Activated T-cell treated with anti-CD3 and anti-CD28 coated beads, Interleukin-2, amount 50 U/mL, for 4 hours (primary cell): ENCODE results near the gene PTPRCAP. TPM values are rescaled to one million over a fixed set of nuclear protein-coding genes. Genes with fewer than 3 reads are reported as not detected.
"Not testable (repeated sequence)": the region's sequence is repeated elsewhere in the genome, so short reads cannot be mapped to it uniquely, and the experiment has no call there.

Experiments used
- ATAC-seq, 2 donors: fragments of 200-7000 bp; cut with Tn5 transposase; one replicate each; pipeline ENCODE4 v1.10.0; 2021
- DNase-seq: peaks from one replicate; pipeline ENCODE4 v3.0.0-alpha.2; 2020
- H3K27me3 Mint-ChIP-seq: one replicate; pipeline ENCODE4 v1.8.0; 2021; ENCODE audit warnings: low read depth, mixed read lengths
- H3K36me3 Mint-ChIP-seq: one replicate; pipeline ENCODE4 v1.8.0; 2022; ENCODE audit warnings: mixed read lengths; ENCODE audit not compliant: insufficient read depth
- H3K4me1 Mint-ChIP-seq: one replicate; pipeline ENCODE4 v1.8.0; 2021; ENCODE audit warnings: low read depth, mixed read lengths
- H3K4me3 Mint-ChIP-seq: one replicate; pipeline ENCODE4 v1.8.0; 2021; ENCODE audit warnings: mild to moderate bottlenecking, moderate library complexity, mixed read lengths
- H3K9me3 Mint-ChIP-seq: one replicate; pipeline ENCODE4 v1.8.0; 2021; ENCODE audit warnings: mixed read lengths
- total RNA-seq, 3 donors: library from RNA; stranded (reverse); gene quantifications; one replicate each; pipeline ENCODE4 v1.2.1, GENCODE V29; 2021

The PTPRCAP gene
- total RNA-seq, 3 donors from 2014 or later: 61.5 to 114 (median 108) TPM

DNA sequence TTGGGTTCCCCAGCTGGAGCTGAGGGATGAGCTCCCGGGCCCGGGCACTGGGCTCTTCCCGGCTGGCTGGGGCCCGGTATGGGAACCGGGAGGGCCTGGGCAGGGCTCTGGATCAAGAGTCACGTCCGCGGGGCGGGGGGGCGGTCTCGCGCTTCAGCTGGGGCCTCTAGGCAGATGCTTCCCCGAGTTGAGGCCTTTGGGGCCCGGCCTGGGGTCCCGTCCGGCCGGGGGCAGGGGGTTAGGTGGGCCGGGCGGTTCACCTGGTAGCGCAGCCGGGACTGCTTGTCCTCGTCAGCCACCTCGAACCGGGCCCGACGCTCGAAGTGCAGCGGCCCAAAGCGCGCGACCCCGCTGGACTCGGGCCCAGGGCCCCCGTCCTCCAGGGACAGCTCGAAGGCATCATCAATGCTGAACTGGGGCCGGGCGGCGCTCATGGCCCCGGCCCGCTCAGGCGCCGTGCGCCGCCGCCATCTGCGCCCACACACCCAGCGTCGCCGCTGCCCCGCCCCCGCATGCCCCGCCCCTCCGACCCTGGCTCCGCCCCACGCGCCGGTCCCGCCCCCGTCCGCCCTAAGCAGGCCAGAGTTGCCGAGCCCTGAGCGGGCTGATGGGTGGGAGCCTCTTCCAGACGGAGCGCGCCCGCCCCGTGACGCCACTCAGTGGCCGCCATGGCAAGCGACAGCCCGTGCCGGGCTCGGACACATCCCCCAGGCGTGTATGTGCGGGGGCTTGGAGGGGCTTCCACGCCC, 31.5 kb upstream of the PTPRCAP start, which contains the start of gene TMEM134:
Gene TMEM134 (minus strand): TSS at position 493 of the 749 bp plus-strand sequence. CDS start 59 bp downstream, at position 434.
- Mint-ChIP-seq H3K4me3 (peak within 1 kb of the TSS; percentile 90), H3K27me3 (no peaks in the 10 kb centered on the region), H3K36me3 (no peaks in the 10 kb centered on the region), H3K4me1 (peaks cover 30% of the 10 kb centered on the region), H3K9me3 (no peaks in the 10 kb centered on the region)
- ATAC-seq (peak; percentile 83 to 85), DNase-seq (peak; percentile 91)

DNA sequence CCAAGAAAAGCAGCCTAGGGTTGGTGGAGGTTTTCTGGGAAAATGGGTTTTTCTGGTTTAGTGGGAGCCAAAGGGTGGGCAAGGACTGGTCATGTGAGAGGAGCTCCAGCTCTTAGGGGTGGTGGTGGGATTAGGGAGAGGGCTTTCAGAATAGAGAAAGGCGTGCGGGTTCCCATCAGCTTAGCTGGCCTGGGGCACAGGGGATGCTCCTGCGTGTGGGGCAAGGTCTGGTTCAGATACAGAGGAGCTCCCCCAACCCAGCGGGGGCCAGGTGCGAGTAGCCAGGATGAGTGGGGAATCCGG, 30.9 kb upstream of the PTPRCAP start:
- Mint-ChIP-seq H3K27me3 (no peaks in the 10 kb centered on the region), H3K36me3 (no peaks in the 10 kb centered on the region), H3K9me3 (no peaks in the 10 kb centered on the region), H3K4me3 (peak overlapping the region; percentile 90), H3K4me1 (peaks cover 30% of the 10 kb centered on the region)
- DNase-seq: no peak
- ATAC-seq: peak; percentile 12 to 13

DNA sequence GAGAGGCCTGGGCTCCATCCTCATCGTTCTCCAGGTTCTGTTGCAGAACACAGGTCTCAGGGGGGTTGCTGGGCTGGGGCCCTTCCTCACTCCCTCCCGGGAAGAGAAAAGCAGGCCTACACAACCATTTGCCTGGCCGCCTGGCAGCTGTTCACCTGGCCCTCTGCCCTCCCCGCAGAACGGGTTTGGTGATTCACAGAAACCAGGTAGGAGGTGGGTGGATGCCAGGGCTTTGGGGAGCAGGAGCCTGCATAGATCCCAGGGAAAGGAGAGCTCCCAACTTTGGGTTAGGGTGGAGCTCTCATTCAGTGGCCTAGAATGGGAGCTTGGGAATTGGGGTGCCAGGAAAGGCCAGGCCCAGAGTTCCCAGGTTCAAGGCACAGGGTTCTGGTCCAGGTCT, 30.6 kb upstream of the PTPRCAP start:
- Mint-ChIP-seq H3K4me1 (peaks cover 30% of the 10 kb centered on the region), H3K27me3 (no peaks in the 10 kb centered on the region), H3K36me3 (no peaks in the 10 kb centered on the region), H3K4me3 (peak overlapping the region; percentile 90), H3K9me3 (no peaks in the 10 kb centered on the region)
- DNase-seq (no peak), ATAC-seq (no peak)

DNA sequence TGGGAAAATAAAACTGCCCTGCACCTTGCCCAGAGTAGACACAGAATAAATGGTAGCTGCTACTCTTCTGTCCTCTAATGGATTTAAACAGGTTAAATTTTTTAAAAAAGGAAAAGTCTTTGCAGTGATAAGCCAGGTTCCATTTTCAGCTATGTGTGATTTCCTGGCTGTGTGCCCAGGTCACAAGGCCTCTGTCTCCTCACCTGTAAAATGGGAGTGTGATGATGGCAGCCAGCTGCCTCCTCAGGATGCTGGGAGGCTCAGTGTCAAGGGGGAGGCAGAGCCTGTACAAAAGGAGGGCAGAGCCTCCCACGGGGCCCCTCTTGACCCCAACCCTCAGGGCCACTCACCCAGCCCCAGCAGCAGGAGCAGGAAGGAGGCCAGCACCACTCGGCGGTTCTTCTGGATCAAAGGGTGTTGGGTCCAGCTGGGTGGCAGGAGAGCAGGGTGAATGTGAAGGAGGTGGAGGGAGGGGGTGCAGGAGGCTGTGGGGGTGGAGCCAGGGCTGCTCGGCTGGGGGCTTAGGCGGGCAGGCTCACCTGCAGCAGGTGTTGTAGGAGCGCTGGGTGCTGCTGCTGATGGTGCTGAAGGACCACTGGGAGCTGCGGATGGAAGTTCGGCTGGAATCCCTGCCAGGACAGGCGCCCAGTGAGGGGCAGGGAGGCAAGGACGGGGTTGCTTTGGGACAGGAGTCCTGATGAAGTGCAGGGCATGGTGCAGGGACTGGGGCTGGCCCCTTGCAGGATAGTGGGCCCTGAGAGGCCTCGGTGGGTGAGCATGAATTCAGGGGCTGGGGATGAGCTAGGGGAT, 29.7 kb upstream of the PTPRCAP start:
- ATAC-seq (no peak), DNase-seq (no peak)
- H3K27me3 Mint-ChIP-seq: no peaks in the 10 kb centered on the region
- no peaks in the 10 kb centered on the region for H3K36me3 Mint-ChIP-seq
- peak overlapping the region; percentile 90 for H3K4me3 Mint-ChIP-seq
- peaks cover 30% of the 10 kb centered on the region for H3K4me1 Mint-ChIP-seq
- H3K9me3 Mint-ChIP-seq: no peaks in the 10 kb centered on the region

DNA sequence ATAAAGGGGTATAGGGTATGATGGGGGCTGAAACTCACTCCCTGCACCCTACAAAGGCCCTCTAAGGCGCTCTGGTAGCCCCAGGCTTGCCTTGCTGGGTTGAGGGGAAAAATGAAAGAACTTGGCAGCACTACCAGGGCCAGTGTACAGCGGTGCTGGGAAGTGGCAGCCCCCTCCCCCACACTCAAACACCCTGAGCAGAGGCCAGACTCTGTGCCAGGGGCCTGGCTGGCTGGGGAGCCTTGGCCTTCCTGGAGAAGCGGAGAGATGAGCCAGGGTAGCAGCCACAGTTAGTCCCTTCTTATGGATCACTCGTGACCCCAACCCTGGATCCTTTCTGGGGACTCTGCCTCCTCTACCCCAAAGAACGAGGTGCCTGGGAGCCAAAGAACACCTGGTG, 28.9 kb upstream of the PTPRCAP start:
- ATAC-seq: no peak
- Mint-ChIP-seq H3K9me3 (no peaks in the 10 kb centered on the region), H3K27me3 (no peaks in the 10 kb centered on the region), H3K4me1 (peaks cover 30% of the 10 kb centered on the region), H3K36me3 (no peaks in the 10 kb centered on the region), H3K4me3 (no peak overlapping the region)
- no peak for DNase-seq

DNA sequence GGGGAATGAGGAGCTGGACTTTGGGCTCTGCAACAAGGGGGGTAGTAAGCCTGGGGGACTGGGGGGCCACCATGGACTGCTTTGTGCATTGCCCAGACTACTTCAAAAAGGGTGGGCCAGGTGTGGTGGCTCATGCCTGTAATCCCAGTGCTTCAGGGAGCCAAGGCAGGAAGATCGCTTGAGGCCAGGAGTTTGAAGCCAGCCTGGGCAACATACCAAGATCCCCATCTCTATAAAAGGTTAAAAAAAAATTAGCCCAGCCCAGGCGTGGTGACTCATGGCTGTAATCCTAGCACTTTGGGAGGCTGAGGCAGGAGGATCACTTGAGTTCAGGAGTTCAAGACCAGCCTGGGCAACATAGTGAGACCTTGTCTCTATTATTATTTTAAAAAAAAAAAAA, 28.0 kb upstream of the PTPRCAP start:
- H3K9me3 Mint-ChIP-seq, DNase-seq, ATAC-seq, H3K36me3 Mint-ChIP-seq, H3K27me3 Mint-ChIP-seq: not testable (repeated sequence)
- Mint-ChIP-seq H3K4me3 (peak overlapping the region; percentile 86), H3K4me1 (peaks cover 30% of the 10 kb centered on the region)

DNA sequence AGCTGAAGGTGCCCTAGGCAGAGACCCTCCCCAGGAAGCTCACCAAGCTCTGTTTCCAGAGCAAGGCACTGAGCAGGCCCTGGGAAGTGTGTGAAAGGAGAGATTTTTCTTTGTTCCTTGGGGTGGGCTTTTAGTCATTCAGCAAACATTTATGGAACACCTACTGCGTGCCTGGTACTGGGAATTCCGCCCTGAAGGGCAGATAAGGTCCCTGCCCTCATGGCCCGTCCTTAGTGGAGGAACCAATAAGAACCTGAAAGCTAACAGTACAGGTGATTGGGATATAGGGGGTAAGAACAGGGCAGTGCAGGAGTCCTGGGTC, 27.7 kb upstream of the PTPRCAP start:
- Mint-ChIP-seq H3K27me3 (no peaks in the 10 kb centered on the region), H3K4me3 (peak overlapping the region; percentile 86), H3K36me3 (no peaks in the 10 kb centered on the region), H3K4me1 (peaks cover 30% of the 10 kb centered on the region), H3K9me3 (no peaks in the 10 kb centered on the region)
- no peak for DNase-seq
- no peak for ATAC-seq

DNA sequence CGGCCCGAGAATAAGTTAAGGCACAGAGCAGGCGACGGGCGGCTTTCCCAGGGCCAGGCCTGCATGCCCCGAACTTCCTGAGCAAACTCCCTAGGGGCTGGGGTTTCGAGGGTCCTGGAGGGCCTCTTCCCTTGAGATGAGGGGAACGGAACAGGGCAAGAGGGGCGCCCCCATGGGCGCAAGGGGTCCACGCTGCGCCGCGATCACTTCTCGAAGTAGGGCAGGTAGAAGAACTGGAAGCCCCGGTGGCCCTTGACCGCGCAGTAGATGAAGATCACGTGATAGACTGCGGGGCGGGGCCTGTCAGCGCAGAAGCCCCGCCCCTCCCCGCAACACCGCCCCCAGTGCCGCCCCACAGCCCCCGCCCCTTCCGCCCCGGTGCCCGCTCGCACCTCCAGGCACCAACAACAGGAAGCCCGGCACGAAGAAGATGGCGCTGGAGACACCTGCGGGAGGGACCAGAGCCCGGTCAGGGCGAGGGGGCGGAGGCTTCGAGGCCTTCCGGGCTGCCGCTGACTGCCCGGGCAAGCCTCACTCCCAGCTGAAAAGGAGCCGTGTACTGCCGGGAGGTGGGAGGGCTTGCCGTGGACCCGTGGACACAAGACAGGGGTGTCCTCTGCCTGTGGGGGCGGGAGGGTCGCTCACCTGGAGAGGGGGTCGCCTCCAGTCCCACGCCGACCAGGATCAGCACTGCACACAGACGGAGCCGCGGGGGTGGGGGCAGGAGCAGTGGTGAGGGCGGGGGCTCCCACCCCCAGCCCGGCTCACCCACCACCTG, 27.1 kb upstream of the PTPRCAP start:
- ATAC-seq: peak; percentile 76 to 78
- no peaks in the 10 kb centered on the region for H3K36me3 Mint-ChIP-seq
- peak overlapping the region; percentile 86 for H3K4me3 Mint-ChIP-seq

DNA sequence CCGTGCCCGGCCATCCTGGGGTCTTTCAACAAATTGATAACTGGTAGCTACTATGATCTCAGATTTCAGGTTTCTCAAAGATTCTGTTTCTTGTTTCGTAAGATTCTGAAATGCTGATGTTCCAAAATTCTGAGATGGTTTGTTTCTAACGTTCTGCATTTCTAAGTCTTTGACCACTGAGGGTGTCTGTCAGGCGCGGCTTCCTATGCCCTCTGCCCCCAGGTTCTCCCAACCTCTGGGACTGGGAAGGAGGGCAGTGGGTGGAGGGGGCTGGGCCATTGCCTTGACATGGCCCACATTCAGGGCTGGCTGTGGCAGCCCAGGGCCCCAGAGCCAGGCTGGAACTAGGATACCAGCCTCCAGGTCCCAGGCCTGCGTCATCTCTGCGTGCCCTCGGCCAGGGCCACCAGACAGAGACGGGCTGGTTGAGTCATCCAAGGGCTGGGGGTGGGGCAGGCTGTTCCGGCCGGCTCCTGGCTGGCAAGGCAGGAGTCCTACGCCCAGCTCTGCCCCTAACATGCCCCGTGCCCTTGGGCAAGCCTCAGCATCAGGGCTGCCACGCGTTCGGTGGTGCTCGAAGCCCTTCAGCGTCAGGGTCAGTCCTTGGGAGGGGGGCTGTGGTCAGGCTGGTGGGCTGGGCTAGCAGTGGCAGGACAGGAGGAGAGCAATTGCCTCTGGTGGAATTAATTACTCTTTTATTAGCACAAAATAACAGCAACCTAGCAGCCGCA, 26.4 kb upstream of the PTPRCAP start:
- H3K36me3 Mint-ChIP-seq: no peaks in the 10 kb centered on the region
- H3K4me3 Mint-ChIP-seq: peak overlapping the region; percentile 86
- ATAC-seq (no peak), DNase-seq (no peak)
- H3K9me3 Mint-ChIP-seq: no peaks in the 10 kb centered on the region
- no peaks in the 10 kb centered on the region for H3K27me3 Mint-ChIP-seq
- peaks cover 31% of the 10 kb centered on the region for H3K4me1 Mint-ChIP-seq

More for the DNA sequence above, 27.1 kb upstream of the PTPRCAP start:
- peak; percentile 87 for DNase-seq
- Mint-ChIP-seq H3K9me3 (no peaks in the 10 kb centered on the region), H3K4me1 (peaks cover 33% of the 10 kb centered on the region), H3K27me3 (no peaks in the 10 kb centered on the region)

DNA sequence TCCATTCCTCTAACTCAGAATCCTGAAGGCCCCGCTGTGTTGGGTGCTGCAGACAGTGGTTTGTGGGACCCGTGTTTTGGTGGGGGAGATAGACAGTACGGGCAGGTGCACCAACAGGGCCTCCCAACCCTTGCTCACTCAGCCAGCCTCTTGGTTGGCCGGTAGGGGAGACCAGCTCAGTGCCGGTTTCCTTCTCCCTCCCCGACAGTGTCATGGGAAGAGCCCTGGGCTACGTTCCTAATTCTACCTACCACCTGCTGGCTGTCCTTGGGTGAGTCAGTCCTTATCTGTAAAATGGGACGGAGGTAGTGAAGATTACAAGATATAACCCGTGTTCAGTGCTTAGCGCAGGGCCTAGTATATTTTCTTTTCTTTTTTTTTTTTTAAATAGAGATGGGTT, 25.7 kb upstream of the PTPRCAP start:
- Mint-ChIP-seq H3K9me3 (no peaks in the 10 kb centered on the region), H3K36me3 (no peaks in the 10 kb centered on the region), H3K27me3 (no peaks in the 10 kb centered on the region), H3K4me1 (peaks cover 26% of the 10 kb centered on the region), H3K4me3 (no peak overlapping the region)
- ATAC-seq (no peak), DNase-seq (no peak)

DNA sequence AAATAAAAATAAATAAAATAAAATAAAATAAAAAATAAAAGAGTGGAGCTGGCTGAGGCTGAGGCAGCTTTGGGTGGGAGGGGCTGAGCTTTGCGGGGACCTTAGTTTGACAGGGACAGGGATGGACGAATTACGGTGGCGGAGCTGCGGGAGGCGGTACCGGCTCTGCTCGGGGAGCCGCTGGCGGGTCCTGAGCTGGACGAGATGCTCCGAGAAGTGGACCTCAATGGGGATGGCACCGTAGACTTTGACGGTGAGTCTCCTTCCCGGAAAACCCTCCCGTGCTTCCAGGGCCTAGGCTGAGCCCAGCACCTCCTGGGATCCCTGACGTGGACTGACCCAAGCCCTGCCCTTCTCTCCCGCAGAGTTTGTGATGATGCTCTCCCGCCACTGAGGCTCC, 20.8 kb upstream of the PTPRCAP start:
- ATAC-seq (no peak), DNase-seq (no peak)
- H3K27me3 Mint-ChIP-seq: no peaks in the 10 kb centered on the region
- peaks cover 3% of the 10 kb centered on the region for H3K4me1 Mint-ChIP-seq
- H3K36me3 Mint-ChIP-seq: no peaks in the 10 kb centered on the region
- no peaks in the 10 kb centered on the region for H3K9me3 Mint-ChIP-seq
- no peak overlapping the region for H3K4me3 Mint-ChIP-seq

DNA sequence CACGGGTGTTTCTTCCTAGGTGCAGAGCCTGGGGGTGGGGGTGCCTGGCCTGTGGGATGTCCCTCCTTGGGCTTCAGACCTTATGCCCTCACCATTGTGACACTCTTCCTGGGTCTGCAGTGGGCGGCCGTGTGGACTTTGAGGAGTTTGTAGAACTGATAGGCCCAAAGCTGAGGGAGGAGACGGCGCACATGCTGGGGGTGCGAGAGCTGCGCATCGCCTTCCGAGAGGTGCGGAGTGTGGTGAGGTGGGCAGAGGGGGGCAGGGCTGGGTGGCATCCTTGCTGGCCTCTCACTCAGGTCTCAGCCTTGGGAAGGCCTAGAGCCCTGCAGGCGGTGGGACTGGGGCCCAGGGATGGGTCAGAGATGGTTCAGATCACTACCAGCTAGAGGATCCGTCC, 20.0 kb upstream of the PTPRCAP start:
- peaks cover 3% of the 10 kb centered on the region for H3K4me1 Mint-ChIP-seq
- H3K36me3 Mint-ChIP-seq: no peaks in the 10 kb centered on the region
- H3K4me3 Mint-ChIP-seq: no peak overlapping the region
- DNase-seq (no peak), ATAC-seq (no peak)
- no peaks in the 10 kb centered on the region for H3K27me3 Mint-ChIP-seq
- no peaks in the 10 kb centered on the region for H3K9me3 Mint-ChIP-seq

DNA sequence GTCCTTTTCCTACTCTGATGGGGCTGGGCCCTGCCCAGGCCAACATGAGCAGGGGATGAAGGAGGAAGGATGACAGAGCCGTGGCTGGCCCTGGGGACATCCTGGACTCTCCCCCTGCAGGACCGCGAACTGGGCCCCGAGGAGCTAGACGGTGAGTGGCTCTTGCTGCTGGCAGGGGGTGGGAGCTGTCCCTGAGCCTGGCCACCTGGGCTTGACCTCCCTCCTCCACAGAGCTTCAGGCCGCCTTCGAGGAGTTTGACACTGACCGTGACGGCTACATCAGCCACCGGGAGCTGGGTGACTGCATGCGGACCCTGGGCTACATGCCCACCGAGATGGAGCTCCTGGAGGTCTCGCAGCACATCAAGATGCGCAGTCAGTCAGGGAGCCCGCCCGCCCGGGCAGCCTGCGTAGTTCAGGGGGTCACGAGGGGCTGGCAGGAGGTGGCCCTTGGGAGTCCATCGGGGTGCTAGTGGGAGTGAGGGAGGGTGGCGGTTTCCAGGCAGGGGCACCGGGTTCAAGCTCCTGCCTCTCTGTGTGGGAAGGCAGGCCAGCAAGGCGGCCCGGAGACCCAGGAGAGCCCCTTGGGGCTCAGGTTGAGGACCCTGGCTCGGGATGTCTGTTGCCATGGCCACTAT, 18.7 kb upstream of the PTPRCAP start:
- ATAC-seq (no peak), DNase-seq (no peak)
- no peak overlapping the region for H3K4me3 Mint-ChIP-seq
- H3K9me3 Mint-ChIP-seq: no peaks in the 10 kb centered on the region
- H3K36me3 Mint-ChIP-seq: no peaks in the 10 kb centered on the region
- H3K4me1 Mint-ChIP-seq: peaks cover 6% of the 10 kb centered on the region
- no peaks in the 10 kb centered on the region for H3K27me3 Mint-ChIP-seq

DNA sequence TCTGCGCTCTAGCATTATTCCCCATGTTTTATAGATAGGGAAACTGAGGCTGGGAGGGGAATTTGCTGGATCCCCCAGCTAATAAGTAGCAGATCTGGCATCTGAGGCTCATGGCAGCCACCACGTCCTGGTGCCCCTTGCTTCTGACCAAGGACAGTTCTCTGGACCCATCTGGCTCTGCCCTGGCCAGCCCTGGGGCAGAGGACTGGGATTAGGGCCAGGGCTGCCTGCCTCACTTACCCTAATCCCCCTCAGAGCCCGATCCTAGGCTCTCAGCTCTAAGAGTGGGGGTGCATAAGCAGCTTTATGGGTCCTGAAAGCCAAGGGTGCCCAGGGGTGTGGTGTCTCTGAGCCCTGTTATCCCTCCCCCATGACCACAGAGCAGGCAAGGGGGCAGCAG, 17.6 kb upstream of the PTPRCAP start, which contains the start of gene CABP4:
Gene CABP4 (plus strand): TSS at position 301 of the 400 bp plus-strand sequence. CDS start 70 bp downstream, at position 371.
- H3K9me3 Mint-ChIP-seq: no peaks in the 10 kb centered on the region
- no peaks in the 10 kb centered on the region for H3K36me3 Mint-ChIP-seq
- H3K4me3 Mint-ChIP-seq: no peak within 1 kb of the TSS
- H3K27me3 Mint-ChIP-seq: no peaks in the 10 kb centered on the region
- H3K4me1 Mint-ChIP-seq: peaks cover 6% of the 10 kb centered on the region
- DNase-seq (no peak), ATAC-seq (no peak)
